HEK293 (cell line): ENCODE data around the gene SARNP.

Experiments used
- GLIS1 ChIP-seq: fragments of 450-650 bp; formaldehyde crosslinking; IDR thresholded peaks from 2 replicates; pipeline ENCODE4 v1.5.1; 2016; ENCODE audit warnings: missing biosample characterization, missing genetic modification characterization
- HOXD13 ChIP-seq: sonication (generic); formaldehyde crosslinking; IDR thresholded peaks from 2 replicates; pipeline ENCODE4 v1.8.0; 2022; ENCODE audit warnings: missing genetic modification reagents, borderline replicate concordance
- KLF1 ChIP-seq: fragments of 450-650 bp; formaldehyde crosslinking; IDR thresholded peaks from 2 replicates; pipeline ENCODE4 v1.5.1; 2016; ENCODE audit warnings: missing biosample characterization, missing genetic modification characterization
- KLF16 ChIP-seq: fragments of 450-650 bp; formaldehyde crosslinking; IDR thresholded peaks from 2 replicates; pipeline ENCODE4 v1.5.1; 2017; ENCODE audit warnings: missing biosample characterization, missing genetic modification characterization
- MEIS1 ChIP-seq: sonication (generic); formaldehyde crosslinking; IDR thresholded peaks from 2 replicates; pipeline ENCODE4 v1.8.1; 2022; ENCODE audit warnings: missing genetic modification reagents, mild to moderate bottlenecking, borderline replicate concordance
- OSR2 ChIP-seq: fragments of 450-650 bp; formaldehyde crosslinking; IDR thresholded peaks from 2 replicates; pipeline ENCODE4 v1.5.1; 2016; ENCODE audit warnings: missing biosample characterization, missing genetic modification characterization
- ZBTB21 ChIP-seq: fragments of 450-650 bp; formaldehyde crosslinking; IDR thresholded peaks from 2 replicates; pipeline ENCODE4 v1.5.1; 2017; ENCODE audit warnings: missing biosample characterization, missing genetic modification characterization
- ZBTB8A ChIP-seq: fragments of 450-650 bp; formaldehyde crosslinking; IDR thresholded peaks from 2 replicates; pipeline ENCODE4 v1.5.1; 2016; ENCODE audit warnings: missing biosample characterization, missing genetic modification characterization
- ZNF10 ChIP-seq: fragments of 450-650 bp; formaldehyde crosslinking; IDR thresholded peaks from 2 replicates; pipeline ENCODE4 v1.5.1; 2017; ENCODE audit warnings: missing biosample characterization, missing genetic modification characterization
- ZNF16 ChIP-seq: fragments of 450-650 bp; formaldehyde crosslinking; IDR thresholded peaks from 2 replicates; pipeline ENCODE4 v1.5.1; 2016; ENCODE audit warnings: low read depth, missing biosample characterization, missing genetic modification characterization
- ZNF2 ChIP-seq: fragments of 450-650 bp; formaldehyde crosslinking; IDR thresholded peaks from 2 replicates; pipeline ENCODE4 v1.5.1; 2016; ENCODE audit warnings: missing biosample characterization, missing genetic modification characterization
- ZNF239 ChIP-seq: fragments of 450-650 bp; formaldehyde crosslinking; IDR thresholded peaks from 2 replicates; pipeline ENCODE4 v1.5.1; 2016; ENCODE audit warnings: missing biosample characterization, missing genetic modification characterization
- ZNF341 ChIP-seq: fragments of 450-650 bp; formaldehyde crosslinking; IDR thresholded peaks from 2 replicates; pipeline ENCODE4; 2016; ENCODE audit warnings: low read depth, missing biosample characterization, missing genetic modification characterization
- ZNF366 ChIP-seq: fragments of 450-650 bp; formaldehyde crosslinking; conservative IDR thresholded peaks from 2 replicates; pipeline ENCODE4 v1.5.1; 2016; ENCODE audit warnings: missing biosample characterization, missing genetic modification characterization
- ZNF426 ChIP-seq: fragments of 450-650 bp; formaldehyde crosslinking; IDR thresholded peaks from 2 replicates; pipeline ENCODE4 v1.5.1; 2017; ENCODE audit warnings: missing biosample characterization, missing genetic modification characterization, mild to moderate bottlenecking, inconsistent platforms, moderate library complexity
- ZNF473 ChIP-seq: fragments of 450-650 bp; formaldehyde crosslinking; IDR thresholded peaks from 2 replicates; pipeline ENCODE4 v1.5.1; 2017; ENCODE audit warnings: missing biosample characterization, missing genetic modification characterization
- ZNF518A ChIP-seq: fragments of 450-650 bp; formaldehyde crosslinking; conservative IDR thresholded peaks from 2 replicates; pipeline ENCODE4 v1.5.1; 2016; ENCODE audit warnings: low read depth, missing biosample characterization, missing genetic modification characterization
- ZNF529 ChIP-seq: fragments of 450-650 bp; formaldehyde crosslinking; IDR thresholded peaks from 2 replicates; pipeline ENCODE4 v1.5.1; 2017; ENCODE audit warnings: missing genetic modification characterization, missing biosample characterization; ENCODE audit not compliant: insufficient replicate concordance
- ZNF530 ChIP-seq: fragments of 450-650 bp; formaldehyde crosslinking; IDR thresholded peaks from 2 replicates; pipeline ENCODE4 v1.5.1; 2016; ENCODE audit warnings: low read depth, missing biosample characterization, missing genetic modification characterization
- ZNF639 ChIP-seq: fragments of 450-650 bp; formaldehyde crosslinking; IDR thresholded peaks from 2 replicates; pipeline ENCODE4 v1.5.1; 2016; ENCODE audit warnings: missing biosample characterization, missing genetic modification characterization
- ZNF707 ChIP-seq: fragments of 450-650 bp; formaldehyde crosslinking; IDR thresholded peaks from 2 replicates; pipeline ENCODE4 v1.5.1; 2016; ENCODE audit warnings: missing biosample characterization, missing genetic modification characterization
- ZNF747 ChIP-seq: fragments of 450-650 bp; formaldehyde crosslinking; IDR thresholded peaks from 2 replicates; pipeline ENCODE4 v1.5.1; 2016; ENCODE audit warnings: missing biosample characterization, missing genetic modification characterization
- ZNF791 ChIP-seq: fragments of 450-650 bp; formaldehyde crosslinking; IDR thresholded peaks from 2 replicates; pipeline ENCODE4 v1.5.1; 2016; ENCODE audit warnings: missing biosample characterization, missing genetic modification characterization
- ZNF837 ChIP-seq: fragments of 450-650 bp; formaldehyde crosslinking; IDR thresholded peaks from 2 replicates; pipeline ENCODE4 v1.5.1; 2016; ENCODE audit warnings: missing biosample characterization, missing genetic modification characterization
- ZSCAN23 ChIP-seq: fragments of 450-650 bp; formaldehyde crosslinking; IDR thresholded peaks from 2 replicates; pipeline ENCODE4 v1.5.1; 2016; ENCODE audit warnings: missing biosample characterization, missing genetic modification characterization
- TF ChIP-seq, protein P1 (sequence below): fragments of 450-650 bp; formaldehyde crosslinking; IDR thresholded peaks from 2 replicates; pipeline ENCODE4 v1.5.1; 2016; ENCODE audit warnings: missing biosample characterization, missing genetic modification characterization
- TF ChIP-seq, protein P2 (sequence below): fragments of 450-650 bp; formaldehyde crosslinking; IDR thresholded peaks from 2 replicates; pipeline ENCODE4 v1.5.1; 2016; ENCODE audit warnings: missing biosample characterization, missing genetic modification characterization, low read depth
- TF ChIP-seq, protein P3 (sequence below): fragments of 450-650 bp; formaldehyde crosslinking; IDR thresholded peaks from 2 replicates; pipeline ENCODE4 v1.5.1; 2017; ENCODE audit warnings: missing biosample characterization, missing genetic modification characterization

The SARNP gene

DNA sequence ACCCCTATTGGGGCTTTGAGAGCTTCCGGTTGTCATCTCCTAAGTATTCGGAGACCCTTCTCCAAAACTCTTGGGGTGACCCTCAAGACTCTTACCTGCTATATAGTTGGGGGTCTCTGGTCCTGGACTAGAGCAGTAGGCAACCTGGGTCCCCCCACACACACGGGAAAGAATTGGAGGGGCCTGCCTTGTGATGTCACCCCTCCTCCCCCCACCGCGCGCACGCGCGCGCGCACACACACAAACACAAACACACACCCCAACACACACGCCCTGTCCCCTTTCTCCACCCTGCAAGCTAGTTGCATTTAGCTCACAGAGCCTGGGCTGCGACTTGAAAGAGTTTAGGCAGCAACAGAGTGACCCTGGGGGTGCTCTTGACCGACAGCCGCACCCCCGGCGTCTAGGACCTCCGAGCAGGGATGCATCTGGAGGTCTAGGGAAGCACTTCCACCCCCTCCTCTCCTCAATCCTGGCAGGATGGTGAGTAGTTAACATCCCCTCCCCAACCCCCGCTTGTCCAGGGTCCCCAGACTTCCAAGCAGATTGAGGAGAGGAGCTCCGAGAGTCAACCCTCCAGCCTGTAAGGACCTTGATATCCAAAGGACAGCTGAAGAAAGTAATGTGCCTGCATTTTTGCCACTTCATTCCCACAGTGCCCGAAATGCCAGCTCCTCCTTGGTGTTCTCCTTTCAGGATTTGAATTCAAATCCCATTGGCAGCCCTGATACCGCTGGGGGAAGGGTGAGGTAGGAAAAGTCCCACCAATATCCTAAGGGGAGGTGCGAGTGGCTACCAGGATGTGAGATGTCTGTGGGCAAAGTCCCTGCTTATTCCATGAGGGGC lies 13.3 kb upstream of the SARNP start (continued):
- TF ChIP-seq GLIS1 (tag by site-specific recombination) (no peak; the same call in none of the 2 replicates), OSR2 (no peak), KLF1 (peak; percentile 69), ZNF16 (no peak), ZNF837 (no peak), ZNF530 (tag by site-specific recombination) (no peak), ZNF2 (tag by site-specific recombination) (peak; percentile 29; the same call in 1 of the 2 replicates), ZBTB8A (tag by site-specific recombination) (0 out of 2 replicates have a peak, but pooled peaks have one; percentile 39), ZNF791 (tag by site-specific recombination) (no peak), ZNF10 (tag by site-specific recombination) (no peak), ZNF518A (tag by site-specific recombination) (peak; percentile 58; the same call in 1 of the 2 replicates), KLF16 (peak; percentile 45; the same call in 1 of the 2 replicates), ZNF529 (tag by site-specific recombination) (no peak), ZBTB21 (tag by site-specific recombination) (peak; percentile 96), ZNF366 (tag by site-specific recombination) (no peak), HOXD13 (CRISPR knock-in tag) (no peak), ZSCAN23 (peak; percentile 67; the same call in 1 of the 2 replicates), ZNF473 (tag by site-specific recombination) (no peak), ZNF639 (tag by site-specific recombination) (no peak; the same call in 1 of the 2 replicates), ZNF239 (tag by site-specific recombination) (no peak), ZNF426 (tag by site-specific recombination) (no peak), ZNF707 (tag by site-specific recombination) (no peak), ZNF747 (tag by site-specific recombination) (no peak), ZNF341 (peak; percentile 29; the same call in 1 of the 2 replicates), MEIS1 (no peak)
- TF ChIP-seq, protein P1, sequence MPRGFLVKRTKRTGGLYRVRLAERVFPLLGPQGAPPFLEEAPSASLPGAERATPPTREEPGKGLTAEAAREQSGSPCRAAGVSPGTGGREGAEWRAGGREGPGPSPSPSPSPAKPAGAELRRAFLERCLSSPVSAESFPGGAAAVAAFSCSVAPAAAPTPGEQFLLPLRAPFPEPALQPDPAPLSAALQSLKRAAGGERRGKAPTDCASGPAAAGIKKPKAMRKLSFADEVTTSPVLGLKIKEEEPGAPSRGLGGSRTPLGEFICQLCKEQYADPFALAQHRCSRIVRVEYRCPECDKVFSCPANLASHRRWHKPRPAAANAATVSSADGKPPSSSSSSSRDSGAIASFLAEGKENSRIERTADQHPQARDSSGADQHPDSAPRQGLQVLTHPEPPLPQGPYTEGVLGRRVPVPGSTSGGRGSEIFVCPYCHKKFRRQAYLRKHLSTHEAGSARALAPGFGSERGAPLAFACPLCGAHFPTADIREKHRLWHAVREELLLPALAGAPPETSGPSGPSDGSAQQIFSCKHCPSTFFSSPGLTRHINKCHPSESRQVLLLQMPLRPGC (tag by site-specific recombination): no peak
- TF ChIP-seq, protein P2, sequence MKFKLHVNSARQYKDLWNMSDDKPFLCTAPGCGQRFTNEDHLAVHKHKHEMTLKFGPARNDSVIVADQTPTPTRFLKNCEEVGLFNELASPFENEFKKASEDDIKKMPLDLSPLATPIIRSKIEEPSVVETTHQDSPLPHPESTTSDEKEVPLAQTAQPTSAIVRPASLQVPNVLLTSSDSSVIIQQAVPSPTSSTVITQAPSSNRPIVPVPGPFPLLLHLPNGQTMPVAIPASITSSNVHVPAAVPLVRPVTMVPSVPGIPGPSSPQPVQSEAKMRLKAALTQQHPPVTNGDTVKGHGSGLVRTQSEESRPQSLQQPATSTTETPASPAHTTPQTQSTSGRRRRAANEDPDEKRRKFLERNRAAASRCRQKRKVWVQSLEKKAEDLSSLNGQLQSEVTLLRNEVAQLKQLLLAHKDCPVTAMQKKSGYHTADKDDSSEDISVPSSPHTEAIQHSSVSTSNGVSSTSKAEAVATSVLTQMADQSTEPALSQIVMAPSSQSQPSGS (tag by site-specific recombination): peak; percentile 92
- TF ChIP-seq, protein P3, sequence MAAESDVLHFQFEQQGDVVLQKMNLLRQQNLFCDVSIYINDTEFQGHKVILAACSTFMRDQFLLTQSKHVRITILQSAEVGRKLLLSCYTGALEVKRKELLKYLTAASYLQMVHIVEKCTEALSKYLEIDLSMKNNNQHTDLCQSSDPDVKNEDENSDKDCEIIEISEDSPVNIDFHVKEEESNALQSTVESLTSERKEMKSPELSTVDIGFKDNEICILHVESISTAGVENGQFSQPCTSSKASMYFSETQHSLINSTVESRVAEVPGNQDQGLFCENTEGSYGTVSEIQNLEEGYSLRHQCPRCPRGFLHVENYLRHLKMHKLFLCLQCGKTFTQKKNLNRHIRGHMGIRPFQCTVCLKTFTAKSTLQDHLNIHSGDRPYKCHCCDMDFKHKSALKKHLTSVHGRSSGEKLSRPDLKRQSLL: no peak
